ENCODE measurements around the gene MEX3C.

Gene MEX3C

GRCh38 chr18:51191128-51191717 lies 6.3 kb downstream of the MEX3C start:
- DNase-seq (ENCODE audit: low spot score): no peak

GRCh38 chr18:51190000-51190399 lies 7.5 kb downstream of the MEX3C start:
- no peak for DNase-seq (ENCODE audit: low spot score)

- DNase-seq (ENCODE audit: low spot score): no peak
Observed at GRCh38 chr18:51188024-51188701, 9.3 kb downstream of the MEX3C start.

GRCh38 chr18:51185075-51185474 lies 12.4 kb downstream of the MEX3C start:
- DNase-seq (ENCODE audit: low spot score): no peak

GRCh38 chr18:51184091-51184457 lies 13.4 kb downstream of the MEX3C start:
- no peak for DNase-seq (ENCODE audit: low spot score)

- no peak for DNase-seq (ENCODE audit: low spot score)
Observed at GRCh38 chr18:51183372-51184090, 13.9 kb downstream of the MEX3C start.

- no peak for DNase-seq (ENCODE audit: low spot score)
Observed at GRCh38 chr18:51182824-51183223, 14.7 kb downstream of the MEX3C start.

GRCh38 chr18:51171625-51172259 lies 25.7 kb downstream of the MEX3C start:
- DNase-seq (ENCODE audit: low spot score): no peak

- DNase-seq (ENCODE audit: low spot score): no peak
Observed at GRCh38 chr18:51171223-51171622, 26.3 kb downstream of the MEX3C start.

GRCh38 chr18:51170664-51171063 lies 26.8 kb downstream of the MEX3C start:
- no peak for DNase-seq (ENCODE audit: low spot score)

GRCh38 chr18:51169731-51170130 lies 27.8 kb downstream of the MEX3C start:
- DNase-seq (ENCODE audit: low spot score): no peak

GRCh38 chr18:51168960-51169662 lies 28.4 kb downstream of the MEX3C start:
- DNase-seq (ENCODE audit: low spot score): no peak

- DNase-seq (ENCODE audit: low spot score): no peak
Observed at GRCh38 chr18:51168026-51168742, 29.3 kb downstream of the MEX3C start.

GRCh38 chr18:51165296-51165695 lies 32.2 kb downstream of the MEX3C start:
- no peak for DNase-seq (ENCODE audit: low spot score)

GRCh38 chr18:51164761-51165281 lies 32.7 kb downstream of the MEX3C start:
- DNase-seq (ENCODE audit: low spot score): peak; percentile 15

- DNase-seq (ENCODE audit: low spot score): no peak
Observed at GRCh38 chr18:51164342-51164741, 33.1 kb downstream of the MEX3C start.

GRCh38 chr18:51163543-51163942 lies 33.9 kb downstream of the MEX3C start:
- DNase-seq (ENCODE audit: low spot score): no peak

GRCh38 chr18:51162617-51163016 lies 34.9 kb downstream of the MEX3C start:
- DNase-seq (ENCODE audit: low spot score): no peak

- no peak for DNase-seq (ENCODE audit: low spot score)
Observed at GRCh38 chr18:51160646-51161045, 36.8 kb downstream of the MEX3C start.

- no peak for DNase-seq (ENCODE audit: low spot score)
Observed at GRCh38 chr18:51157215-51157614, 40.3 kb downstream of the MEX3C start.

GRCh38 chr18:51154431-51155063 lies 42.9 kb downstream of the MEX3C start:
- DNase-seq (ENCODE audit: low spot score): no peak
